Esophagus muscularis mucosa (tissue), 4 donors: ENCODE results near the gene MAP2K6. TPM values are rescaled to one million over a fixed set of nuclear protein-coding genes. Genes with fewer than 3 reads are reported as not detected.

Experiments used
- DNase-seq: peaks from one replicate; pipeline ENCODE4 v3.0.0-alpha.2; 2017; ENCODE audit errors: extremely low spot score
- H3K27ac ChIP-seq, 4 donors: fragments of 200-600 bp; sonication (generic); replicated peaks in 1 of 4; 1 replicate in 3 of 4; 2 replicates in 1 of 4; pipeline ENCODE4 v1.5.1; 2016 to 2019; ENCODE audit warnings: mild to moderate bottlenecking in 1 of 4
- H3K27me3 ChIP-seq, 4 donors: fragments of 200-600 bp; sonication (generic); one replicate each; pipeline versions ENCODE4 v1.5.1 to v1.6.0; 2016 to 2019
- H3K36me3 ChIP-seq, 4 donors: fragments of 200-600 bp; sonication (generic); one replicate each; pipeline ENCODE4 v1.5.1; 2016 to 2019
- H3K4me1 ChIP-seq, 4 donors: fragments of 200-600 bp; sonication (generic); one replicate each; pipeline ENCODE4 v1.5.1; 2016 to 2019
- H3K4me3 ChIP-seq, 4 donors: fragments of 200-600 bp; sonication (generic); 1 replicate in 2 of 4; 2 replicates in 2 of 4; pipeline ENCODE4 v1.5.1; 2016 to 2019; ENCODE audit warnings: mild to moderate bottlenecking in 4 of 4, moderate library complexity in 1 of 4
- H3K9me3 ChIP-seq, 4 donors: fragments of 200-600 bp; sonication (generic); 1 replicate in 3 of 4; 2 replicates in 1 of 4; pipeline ENCODE4 v1.5.1; 2016 to 2019
- CTCF ChIP-seq, 3 experiments: fragments of 200-600 bp in 2 of 3; fragments of 450-650 bp in 1 of 3; sonication (generic) in 2 of 3; IDR thresholded peaks; one replicate each; pipeline ENCODE4 v1.5.1; 2017 to 2019; ENCODE audit warnings: antibody characterized with exemption in 3 of 3, mild to moderate bottlenecking in 2 of 3, moderate library complexity in 1 of 3
- EP300 ChIP-seq: sonication (generic); formaldehyde crosslinking; IDR thresholded peaks from one replicate; pipeline ENCODE4 v1.6.1; 2017; ENCODE audit warnings: antibody characterized with exemption
- POLR2A ChIP-seq: fragments of 450-650 bp; IDR thresholded peaks from one replicate; pipeline ENCODE4 v1.6.1; 2017; ENCODE audit warnings: antibody characterized with exemption, moderate library complexity, mild to moderate bottlenecking, low read depth
- POLR2AphosphoS5 ChIP-seq, 2 donors: sonication (generic); formaldehyde crosslinking; IDR thresholded peaks; one replicate each; pipeline ENCODE4 v1.6.1; 2017; ENCODE audit warnings: antibody characterized with exemption in 2 of 2
- WGBS: methylation state at CpG from one replicate; pipeline ENCODE4 v1.1.5; 2018; 5-methylcytosine and 5-hydroxymethylcytosine counted together
- intact Hi-C: fragments of 100-400 bp; cut with DNase I; formaldehyde crosslinking; loops from one replicate; pipeline ENCODE4 v1.15.1; 2023
- total RNA-seq, 4 donors: library from RNA; depleted of rRNA; stranded (reverse); fragments of >200 nt; gene quantifications; one replicate each; pipeline versions ENCODE4 v1.1.0 to v1.2.1, GENCODE V29; 2016

Gene MAP2K6
- total RNA-seq, 4 donors from 2014 or later = 0.83 to 3.1 (median 1.5) TPM

- TF ChIP-seq CTCF (IDR thresholded peaks at IDR 0.05) (no peak), EP300 (no peak), POLR2A (no peak), POLR2AphosphoS5 (IDR thresholded peaks at IDR 0.05) (no peak)
- 80% methylated on average over 7 of the region's 7 CpGs for WGBS
- Histone ChIP-seq H3K9me3 (no peaks in the 10 kb centered on the region), H3K4me1 (peaks cover 0 to 8% (median 0%) of the 10 kb centered on the region in 4 donors), H3K27me3 (no peaks in the 10 kb centered on the region), H3K27ac (no peak overlapping the region), H3K4me3 (peak overlapping the region in 1 of 4 donors; percentile 3), H3K36me3 (no peaks in the 10 kb centered on the region)
- intact Hi-C loops = no loop called here
- no peak for DNase-seq
Measured at GRCh38 chr17:69597898-69598692, 183.6 kb downstream of the MAP2K6 start.

DNA sequence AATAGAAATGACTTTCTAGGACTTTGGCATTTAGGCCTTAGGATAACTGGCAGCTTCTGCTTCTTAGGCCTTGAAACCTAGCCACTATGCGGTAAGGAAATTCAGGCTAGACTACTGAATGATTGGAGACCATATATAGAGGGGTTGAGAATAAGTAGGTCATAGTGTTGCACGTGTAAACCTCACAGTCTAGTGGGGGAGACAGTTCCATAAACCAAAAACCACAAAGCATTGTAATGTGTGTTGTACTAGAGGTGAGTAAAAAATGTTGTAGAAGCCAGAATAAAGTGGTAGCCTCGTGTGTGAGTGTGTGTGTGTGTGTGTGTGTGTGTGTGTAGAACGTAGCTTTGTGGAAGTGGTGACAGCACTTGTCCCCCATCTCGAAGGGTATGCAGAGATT, 188.5 kb downstream of the MAP2K6 start:
- Histone ChIP-seq H3K4me3 (no peak overlapping the region), H3K27ac (no peak overlapping the region), H3K27me3 (no peaks in the 10 kb centered on the region), H3K4me1 (peaks cover 13 to 17% (median 13%) of the 10 kb centered on the region in 4 donors), H3K9me3 (no peaks in the 10 kb centered on the region), H3K36me3 (no peaks in the 10 kb centered on the region)
- TF ChIP-seq EP300 (no peak), CTCF (IDR thresholded peaks at IDR 0.05) (no peak), POLR2A (no peak), POLR2AphosphoS5 (IDR thresholded peaks at IDR 0.05) (no peak)
- WGBS = 77% methylated on average over 5 of the region's 5 CpGs
- no peak for DNase-seq
- intact Hi-C loops = no loop called here

Other genes starting within 250 kb of the MAP2K6 start
- 1 to 10 TPM; 2.5 to 4.2 (median 3.4) TPM for gene ABCA10, start 185.9 kb upstream of the MAP2K6 start, total RNA-seq
- 10 to 100 TPM in 2 of 4 donors, 1 to 10 TPM in 2; 8.8 to 20.8 (median 11.5) TPM for gene ABCA5, start 87.6 kb upstream of the MAP2K6 start, total RNA-seq